SK-N-SH (cell line): ENCODE measurements around the gene TTYH3. TPM values are rescaled to one million over a fixed set of nuclear protein-coding genes. Genes with fewer than 3 reads are reported as not detected.

Source experiments
- CTCF ChIA-PET: fragments of 300-600, 350-600 bp; formaldehyde crosslinking; extraction: SDS; loops from one replicate; lab custom pipeline; 2021; lab: Yijun Ruan, JAX
- POLR2A ChIA-PET: fragments of 350-600 bp; sonication (Branson Sonifier 250); formaldehyde crosslinking; extraction: SDS; loops from one replicate; lab custom pipeline; 2020; ENCODE audit warnings: antibody characterized with exemption, inconsistent platforms; lab: Yijun Ruan, JAX
- DNase-seq: peaks from one replicate; pipeline ENCODE4 v3.0.0; 2012
- H2AFZ ChIP-seq: fragments of 200-600 bp; sonication (generic); 2 replicates; pipeline ENCODE4 v1.8.1; 2016; ENCODE audit warnings: antibody characterized with exemption, mild to moderate bottlenecking, low read depth
- H3F3A ChIP-seq: fragments of 200-600 bp; sonication (generic); replicated peaks from 2 replicates; pipeline ENCODE3; 2016; ENCODE audit warnings: antibody characterized with exemption, mild to moderate bottlenecking; ENCODE audit not compliant: insufficient read depth
- H3K27ac ChIP-seq, 2 experiments: fragments of 200-500 bp in 1 of 2; fragments of 200-600 bp in 1 of 2; sonication (Bioruptor generic) in 1 of 2; sonication (generic), shearing (Covaris generic) in 1 of 2; 2 replicates each; pipeline versions ENCODE4 v1.5.1 to v1.6.1; 2014 to 2016; ENCODE audit warnings: low read depth in 2 of 2, inconsistent platforms in 1 of 2, low read length in 1 of 2, mild to moderate bottlenecking in 1 of 2, mixed read lengths in 1 of 2
- H3K27me3 ChIP-seq: fragments of 200-600 bp; sonication (generic), shearing (Covaris generic); 2 replicates; pipeline ENCODE4 v1.6.1; 2016; ENCODE audit warnings: mixed run types; ENCODE audit not compliant: insufficient read depth
- H3K36me3 ChIP-seq, 2 experiments: fragments of 200-500 bp in 1 of 2; fragments of 200-600 bp in 1 of 2; sonication (Bioruptor generic) in 1 of 2; sonication (generic) in 1 of 2; replicated peaks in 1 of 2; 2 replicates each; pipeline versions ENCODE3 to v1.5.1; 2014 to 2016; ENCODE audit warnings: low read length in 1 of 2, mild to moderate bottlenecking in 1 of 2; ENCODE audit not compliant: insufficient read depth in 2 of 2, control insufficient read depth in 1 of 2
- H3K4me1 ChIP-seq, 2 experiments: fragments of 200-500 bp in 1 of 2; fragments of 200-600 bp in 1 of 2; sonication (Bioruptor generic) in 1 of 2; sonication (generic), shearing (Covaris generic) in 1 of 2; 2 replicates each; pipeline versions ENCODE4 v1.5.1 to v1.6.1; 2014 to 2016; ENCODE audit warnings: low read depth in 1 of 2, low read length in 1 of 2, mixed run types in 1 of 2; ENCODE audit not compliant: insufficient read depth in 2 of 2, control insufficient read depth in 1 of 2
- H3K4me2 ChIP-seq: fragments of 200-600 bp; sonication (generic), shearing (Covaris generic); 2 replicates; pipeline ENCODE4 v1.6.1; 2017; ENCODE audit warnings: mixed run types
- H3K4me3 ChIP-seq, 2 experiments: fragments of 200-500 bp in 1 of 2; fragments of 200-600 bp in 1 of 2; sonication (Bioruptor generic) in 1 of 2; sonication (generic), shearing (Covaris generic) in 1 of 2; 2 replicates each; pipeline versions ENCODE4 v1.5.1 to v1.8.1; 2014 to 2016; ENCODE audit warnings: low read depth in 2 of 2, inconsistent platforms in 1 of 2, low read length in 1 of 2, mild to moderate bottlenecking in 1 of 2, mixed read lengths in 1 of 2, moderate library complexity in 1 of 2
- H3K79me2 ChIP-seq: fragments of 200-600 bp; sonication (generic); 2 replicates; pipeline ENCODE4 v1.8.1; 2017; ENCODE audit warnings: mild to moderate bottlenecking; ENCODE audit not compliant: insufficient read depth
- H3K9ac ChIP-seq: fragments of 200-600 bp; sonication (generic); 2 replicates; pipeline ENCODE4 v1.6.1; 2017; ENCODE audit warnings: mixed run types
- H3K9me2 ChIP-seq: fragments of 200-600 bp; sonication (generic); 2 replicates; pipeline ENCODE4 v1.6.1; 2017; ENCODE audit warnings: mixed run types
- H3K9me3 ChIP-seq: fragments of 200-600 bp; sonication (generic); 2 replicates; pipeline ENCODE4 v1.6.1; 2017; ENCODE audit warnings: mixed run types, mild to moderate bottlenecking, moderate library complexity
- H4K20me1 ChIP-seq: fragments of 200-600 bp; sonication (generic); 2 replicates; pipeline ENCODE4 v1.6.1; 2017; ENCODE audit warnings: mild to moderate bottlenecking, mixed run types; ENCODE audit not compliant: insufficient read depth
- CHD2 ChIP-seq: fragments of 150-350 bp; IDR thresholded peaks from 2 replicates; pipeline ENCODE4 v1.6.1; 2018; ENCODE audit warnings: low read length; ENCODE audit not compliant: partially characterized antibody
- ELF1 ChIP-seq: IDR thresholded peaks from 2 replicates; pipeline ENCODE4 v1.4.0; 2012
- EP300 ChIP-seq, 2 experiments: IDR thresholded peaks; 2 replicates each; pipeline versions ENCODE4 v1.4.0 to v1.6.1; 2012; ENCODE audit warnings: borderline replicate concordance in 1 of 2, low read depth in 1 of 2, low read length in 1 of 2
- EZH2phosphoT487 ChIP-seq: fragments of 200-600 bp; sonication (generic); IDR thresholded peaks from 2 replicates; pipeline ENCODE4 v1.6.1; 2017; ENCODE audit warnings: low read depth, mixed run types, mild to moderate bottlenecking, antibody characterized with exemption, moderate library complexity, borderline replicate concordance
- FOXJ3 ChIP-seq: sonication (generic); formaldehyde crosslinking; IDR thresholded peaks from 2 replicates; pipeline ENCODE4 v1.5.1; 2020; ENCODE audit warnings: mild to moderate bottlenecking, missing genetic modification reagents
- FOXM1 ChIP-seq: IDR thresholded peaks from 2 replicates; pipeline ENCODE4 v1.4.0; 2012; ENCODE audit warnings: low read depth, mild to moderate bottlenecking
- GABPA ChIP-seq: IDR thresholded peaks from 2 replicates; pipeline ENCODE4 v1.4.0; 2012; ENCODE audit warnings: low read depth, mild to moderate bottlenecking
- MEF2A ChIP-seq: IDR thresholded peaks from 2 replicates; pipeline ENCODE4 v1.4.0; 2012; ENCODE audit warnings: low read depth, borderline replicate concordance
- MXI1 ChIP-seq: IDR thresholded peaks from 2 replicates; pipeline ENCODE4 v1.6.1; 2012; ENCODE audit warnings: mild to moderate bottlenecking, low read depth, low read length, improper control_type of control experiment
- NRF1 ChIP-seq: IDR thresholded peaks from 2 replicates; pipeline ENCODE4 v1.6.1; 2012; ENCODE audit warnings: low read depth, mild to moderate bottlenecking, low read length
- RAD21 ChIP-seq: IDR thresholded peaks from 2 replicates; pipeline ENCODE4 v1.6.1; 2012; ENCODE audit warnings: mild to moderate bottlenecking, low read length
- RCOR1 ChIP-seq: fragments of 150-350 bp; IDR thresholded peaks from 2 replicates; pipeline ENCODE4 v1.6.1; 2017; ENCODE audit warnings: antibody characterized with exemption, low read length
- RFX5 ChIP-seq: IDR thresholded peaks from 2 replicates; pipeline ENCODE4 v1.6.1; 2012; ENCODE audit warnings: mild to moderate bottlenecking, improper control_type of control experiment, low read length
- RXRA ChIP-seq: IDR thresholded peaks from 2 replicates; pipeline ENCODE4 v1.4.0; 2012; ENCODE audit warnings: low read depth, mild to moderate bottlenecking, borderline replicate concordance
- TCF12 ChIP-seq: IDR thresholded peaks from 2 replicates; pipeline ENCODE4 v1.4.0; 2012
- TEAD4 ChIP-seq: IDR thresholded peaks from 2 replicates; pipeline ENCODE4 v1.4.0; 2012; ENCODE audit warnings: mild to moderate bottlenecking, borderline replicate concordance; ENCODE audit not compliant: insufficient read depth
- WGBS: methylation state at CpG from one replicate; pipeline ENCODE4 v1.1.6; 2017; ENCODE audit warnings: low lambda C conversion rate; 5-methylcytosine and 5-hydroxymethylcytosine counted together
- polyA plus RNA-seq, 3 experiments: library from polyadenylated mRNA; depleted of rRNA; stranded (reverse); fragments of >200 nt; gene quantifications; 2 replicates each; pipeline ENCODE4 v1.2.3, GENCODE V29; 2012
- TF ChIP-seq, protein P1 (sequence below): fragments of 150-350 bp; IDR thresholded peaks from 2 replicates; pipeline ENCODE4 v1.6.1; 2016; ENCODE audit warnings: mild to moderate bottlenecking, low read depth, low read length
- TF ChIP-seq, protein P2 (sequence below): IDR thresholded peaks from 2 replicates; pipeline ENCODE4 v1.6.1; 2012; ENCODE audit warnings: mild to moderate bottlenecking, low read depth, low read length, moderate library complexity
- TF ChIP-seq, protein P3 (sequence below): IDR thresholded peaks from 2 replicates; pipeline ENCODE4 v1.4.0; 2012; ENCODE audit warnings: low read depth, borderline replicate concordance
- TF ChIP-seq, protein P4 (sequence below): IDR thresholded peaks from 2 replicates; pipeline ENCODE4; 2012
- TF ChIP-seq, protein P5 (sequence below): IDR thresholded peaks from 2 replicates; pipeline ENCODE4 v1.4.0; 2012; ENCODE audit warnings: low read depth, borderline replicate concordance
- TF ChIP-seq, protein P6 (sequence below): IDR thresholded peaks from 2 replicates; pipeline ENCODE4 v1.4.0; 2012; ENCODE audit warnings: low read depth

The TTYH3 gene
- polyA plus RNA-seq, 1 of the 3 experiments (the other 2 are of a cell fraction): 105 TPM

DNA sequence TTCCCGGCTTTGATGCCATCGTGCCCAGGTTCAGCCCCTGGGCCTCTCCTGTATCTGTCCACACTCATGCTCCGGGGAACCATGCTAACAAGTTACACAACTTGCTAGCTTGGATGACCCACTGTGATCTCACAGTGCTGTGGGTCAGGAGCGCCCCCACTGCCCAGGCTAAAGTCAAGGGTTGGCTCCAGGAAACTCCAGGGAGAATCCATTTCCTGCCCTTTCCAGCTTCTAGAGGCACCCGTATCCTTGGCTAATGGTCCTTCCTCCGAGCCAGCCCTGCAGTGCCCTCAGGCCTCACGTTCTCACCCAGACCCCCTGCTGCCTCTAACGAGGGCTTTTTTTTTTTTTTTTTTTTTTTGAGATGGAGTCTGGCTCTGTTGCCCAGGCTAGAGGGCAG lies 75.7 kb downstream of the TTYH3 start (continued):
- TF ChIP-seq EP300 (IDR thresholded peaks at IDR 0.05; ENCODE audit: borderline replicate concordance in 1 of 2, low read depth in 1 of 2, low read length in 1 of 2): no peak
- TF ChIP-seq NRF1: no peak
- TF ChIP-seq, protein P1, sequence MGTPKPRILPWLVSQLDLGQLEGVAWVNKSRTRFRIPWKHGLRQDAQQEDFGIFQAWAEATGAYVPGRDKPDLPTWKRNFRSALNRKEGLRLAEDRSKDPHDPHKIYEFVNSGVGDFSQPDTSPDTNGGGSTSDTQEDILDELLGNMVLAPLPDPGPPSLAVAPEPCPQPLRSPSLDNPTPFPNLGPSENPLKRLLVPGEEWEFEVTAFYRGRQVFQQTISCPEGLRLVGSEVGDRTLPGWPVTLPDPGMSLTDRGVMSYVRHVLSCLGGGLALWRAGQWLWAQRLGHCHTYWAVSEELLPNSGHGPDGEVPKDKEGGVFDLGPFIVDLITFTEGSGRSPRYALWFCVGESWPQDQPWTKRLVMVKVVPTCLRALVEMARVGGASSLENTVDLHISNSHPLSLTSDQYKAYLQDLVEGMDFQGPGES: no peak
- TF ChIP-seq, all 33 proteins: peak for 0

DNA sequence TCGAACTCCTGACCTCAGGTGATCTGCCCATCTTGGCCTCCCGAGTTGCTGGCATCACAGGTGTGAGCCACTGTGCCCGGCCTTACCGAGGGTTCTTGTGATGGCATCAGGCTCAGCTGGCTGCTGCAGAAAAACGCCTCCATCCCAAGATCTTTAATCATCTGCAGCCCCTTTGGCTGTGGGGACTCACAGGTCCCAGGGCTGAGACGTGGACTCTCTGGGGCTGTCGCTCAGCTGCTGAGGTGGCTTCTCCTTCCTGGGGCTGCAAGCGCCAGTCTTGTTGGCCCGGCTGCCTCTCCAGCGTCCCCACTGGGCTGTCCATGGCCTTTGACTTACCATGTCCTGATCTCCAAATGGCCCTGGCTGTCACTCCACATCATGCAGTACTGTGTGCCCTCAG lies 76.3 kb downstream of the TTYH3 start:
- no peaks in the 10 kb centered on the region for H3K9me3 ChIP-seq
- DNase-seq: no peak
- no peak overlapping the region for H2AFZ ChIP-seq
- H3F3A ChIP-seq: no peaks in the 10 kb centered on the region
- no peak overlapping the region for H3K4me2 ChIP-seq
- H3K27me3 ChIP-seq: no peaks in the 10 kb centered on the region
- WGBS: 92% methylated on average over 8 of the region's 10 CpGs
- TF ChIP-seq RFX5 (no peak), RCOR1 (no peak), TCF12 (no peak), GABPA (no peak), FOXJ3 (CRISPR knock-in tag) (no peak), MXI1 (no peak), CHD2 (no peak), FOXM1 (no peak), MEF2A (no peak), NRF1 (no peak), TEAD4 (no peak), EZH2phosphoT487 (no peak), RXRA (no peak), RAD21 (no peak), ELF1 (no peak)
- TF ChIP-seq, protein P2, sequence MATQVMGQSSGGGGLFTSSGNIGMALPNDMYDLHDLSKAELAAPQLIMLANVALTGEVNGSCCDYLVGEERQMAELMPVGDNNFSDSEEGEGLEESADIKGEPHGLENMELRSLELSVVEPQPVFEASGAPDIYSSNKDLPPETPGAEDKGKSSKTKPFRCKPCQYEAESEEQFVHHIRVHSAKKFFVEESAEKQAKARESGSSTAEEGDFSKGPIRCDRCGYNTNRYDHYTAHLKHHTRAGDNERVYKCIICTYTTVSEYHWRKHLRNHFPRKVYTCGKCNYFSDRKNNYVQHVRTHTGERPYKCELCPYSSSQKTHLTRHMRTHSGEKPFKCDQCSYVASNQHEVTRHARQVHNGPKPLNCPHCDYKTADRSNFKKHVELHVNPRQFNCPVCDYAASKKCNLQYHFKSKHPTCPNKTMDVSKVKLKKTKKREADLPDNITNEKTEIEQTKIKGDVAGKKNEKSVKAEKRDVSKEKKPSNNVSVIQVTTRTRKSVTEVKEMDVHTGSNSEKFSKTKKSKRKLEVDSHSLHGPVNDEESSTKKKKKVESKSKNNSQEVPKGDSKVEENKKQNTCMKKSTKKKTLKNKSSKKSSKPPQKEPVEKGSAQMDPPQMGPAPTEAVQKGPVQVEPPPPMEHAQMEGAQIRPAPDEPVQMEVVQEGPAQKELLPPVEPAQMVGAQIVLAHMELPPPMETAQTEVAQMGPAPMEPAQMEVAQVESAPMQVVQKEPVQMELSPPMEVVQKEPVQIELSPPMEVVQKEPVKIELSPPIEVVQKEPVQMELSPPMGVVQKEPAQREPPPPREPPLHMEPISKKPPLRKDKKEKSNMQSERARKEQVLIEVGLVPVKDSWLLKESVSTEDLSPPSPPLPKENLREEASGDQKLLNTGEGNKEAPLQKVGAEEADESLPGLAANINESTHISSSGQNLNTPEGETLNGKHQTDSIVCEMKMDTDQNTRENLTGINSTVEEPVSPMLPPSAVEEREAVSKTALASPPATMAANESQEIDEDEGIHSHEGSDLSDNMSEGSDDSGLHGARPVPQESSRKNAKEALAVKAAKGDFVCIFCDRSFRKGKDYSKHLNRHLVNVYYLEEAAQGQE: no peak
- TF ChIP-seq, protein P3, sequence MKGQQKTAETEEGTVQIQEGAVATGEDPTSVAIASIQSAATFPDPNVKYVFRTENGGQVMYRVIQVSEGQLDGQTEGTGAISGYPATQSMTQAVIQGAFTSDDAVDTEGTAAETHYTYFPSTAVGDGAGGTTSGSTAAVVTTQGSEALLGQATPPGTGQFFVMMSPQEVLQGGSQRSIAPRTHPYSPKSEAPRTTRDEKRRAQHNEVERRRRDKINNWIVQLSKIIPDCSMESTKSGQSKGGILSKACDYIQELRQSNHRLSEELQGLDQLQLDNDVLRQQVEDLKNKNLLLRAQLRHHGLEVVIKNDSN: no peak
- TF ChIP-seq, protein P4, sequence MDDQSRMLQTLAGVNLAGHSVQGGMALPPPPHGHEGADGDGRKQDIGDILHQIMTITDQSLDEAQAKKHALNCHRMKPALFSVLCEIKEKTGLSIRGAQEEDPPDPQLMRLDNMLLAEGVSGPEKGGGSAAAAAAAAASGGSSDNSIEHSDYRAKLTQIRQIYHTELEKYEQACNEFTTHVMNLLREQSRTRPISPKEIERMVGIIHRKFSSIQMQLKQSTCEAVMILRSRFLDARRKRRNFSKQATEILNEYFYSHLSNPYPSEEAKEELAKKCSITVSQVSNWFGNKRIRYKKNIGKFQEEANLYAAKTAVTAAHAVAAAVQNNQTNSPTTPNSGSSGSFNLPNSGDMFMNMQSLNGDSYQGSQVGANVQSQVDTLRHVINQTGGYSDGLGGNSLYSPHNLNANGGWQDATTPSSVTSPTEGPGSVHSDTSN: no peak
- TF ChIP-seq, protein P5, sequence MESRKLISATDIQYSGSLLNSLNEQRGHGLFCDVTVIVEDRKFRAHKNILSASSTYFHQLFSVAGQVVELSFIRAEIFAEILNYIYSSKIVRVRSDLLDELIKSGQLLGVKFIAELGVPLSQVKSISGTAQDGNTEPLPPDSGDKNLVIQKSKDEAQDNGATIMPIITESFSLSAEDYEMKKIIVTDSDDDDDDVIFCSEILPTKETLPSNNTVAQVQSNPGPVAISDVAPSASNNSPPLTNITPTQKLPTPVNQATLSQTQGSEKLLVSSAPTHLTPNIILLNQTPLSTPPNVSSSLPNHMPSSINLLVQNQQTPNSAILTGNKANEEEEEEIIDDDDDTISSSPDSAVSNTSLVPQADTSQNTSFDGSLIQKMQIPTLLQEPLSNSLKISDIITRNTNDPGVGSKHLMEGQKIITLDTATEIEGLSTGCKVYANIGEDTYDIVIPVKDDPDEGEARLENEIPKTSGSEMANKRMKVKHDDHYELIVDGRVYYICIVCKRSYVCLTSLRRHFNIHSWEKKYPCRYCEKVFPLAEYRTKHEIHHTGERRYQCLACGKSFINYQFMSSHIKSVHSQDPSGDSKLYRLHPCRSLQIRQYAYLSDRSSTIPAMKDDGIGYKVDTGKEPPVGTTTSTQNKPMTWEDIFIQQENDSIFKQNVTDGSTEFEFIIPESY: no peak
- TF ChIP-seq, protein P6, sequence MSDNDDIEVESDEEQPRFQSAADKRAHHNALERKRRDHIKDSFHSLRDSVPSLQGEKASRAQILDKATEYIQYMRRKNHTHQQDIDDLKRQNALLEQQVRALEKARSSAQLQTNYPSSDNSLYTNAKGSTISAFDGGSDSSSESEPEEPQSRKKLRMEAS: no peak
- ChIA-PET POLR2A (no interaction called here), CTCF (interaction anchor here (1.4 to 8.6 kb wide), 5 partner anchors 11 to 256 kb away, joined by 4 to 55 read pairs (median 7); no protein-coding TSS in a partner anchor)
- no peaks in the 10 kb centered on the region for H3K36me3 ChIP-seq
- no peaks in the 10 kb centered on the region for H3K4me1 ChIP-seq
- H3K9ac ChIP-seq: no peak overlapping the region
- H4K20me1 ChIP-seq: no peaks in the 10 kb centered on the region
- no peaks in the 10 kb centered on the region for H3K79me2 ChIP-seq
- no peak overlapping the region for H3K4me3 ChIP-seq
- H3K9me2 ChIP-seq: no peaks in the 10 kb centered on the region
- H3K27ac ChIP-seq: no peak overlapping the region
